Fibroblast of skin of left biceps (primary cell): ENCODE measurements around the gene GOLGA8T.
"Not testable (repeated sequence)": the region's sequence is repeated elsewhere in the genome, so short reads cannot be mapped to it uniquely, and the experiment has no call there.

Experiments
- DNase-seq, 2 experiments: peaks; one replicate each; pipeline ENCODE4 v3.0.0-alpha.2; 2013; ENCODE audit warnings: low read depth in 2 of 2

GOLGA8T gene

GRCh38 chr15:30134751-30135150 lies at the start of gene GOLGA8T:
GOLGA8T (plus strand) TSS chr15:30135051; CDS start chr15:30135149, 98 bp downstream.
- not testable (repeated sequence) for DNase-seq

DNA sequence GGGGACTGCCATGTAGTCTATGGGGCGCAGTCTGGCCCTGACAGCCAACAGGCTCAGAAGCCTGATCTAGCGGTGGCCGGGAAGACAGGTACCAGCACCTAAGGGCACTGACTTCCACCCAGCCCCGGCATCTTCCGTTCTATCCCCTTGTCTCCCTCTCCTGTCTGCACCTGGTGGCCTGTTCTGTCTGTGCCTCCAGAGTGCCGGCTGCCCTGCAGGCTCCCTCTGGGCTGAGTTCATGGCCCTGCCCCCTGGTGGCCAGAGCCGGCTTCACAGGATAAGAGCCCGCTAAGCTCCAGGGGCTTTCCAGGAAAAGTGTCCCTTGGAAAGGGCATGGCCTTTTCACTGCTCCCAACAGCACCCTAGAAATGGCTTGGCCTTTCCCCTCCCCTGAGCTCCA lies 37.0 kb upstream of the GOLGA8T start:
- DNase-seq, result not testable (repeated sequence)

DNA sequence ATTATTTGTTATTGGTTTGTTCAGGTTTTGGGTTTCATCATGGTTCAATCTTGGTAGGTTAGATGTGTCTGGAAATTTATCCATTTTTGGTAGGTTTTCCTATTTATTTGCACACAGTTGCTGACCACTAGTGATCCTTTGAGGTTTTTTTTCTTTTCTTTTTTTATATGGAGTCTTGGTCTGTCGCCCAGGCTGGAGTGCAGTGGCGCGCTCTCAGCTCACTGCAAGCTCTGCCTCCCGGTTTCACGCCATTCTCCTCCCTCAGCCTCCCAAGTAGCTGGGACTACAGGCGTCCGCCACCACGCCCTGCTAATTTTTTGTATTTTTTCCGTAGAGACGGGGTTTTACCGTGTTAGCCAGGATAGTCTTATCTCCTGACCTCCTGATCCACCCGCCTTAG lies 32.0 kb upstream of the GOLGA8T start:
- DNase-seq, result not testable (repeated sequence)

DNA sequence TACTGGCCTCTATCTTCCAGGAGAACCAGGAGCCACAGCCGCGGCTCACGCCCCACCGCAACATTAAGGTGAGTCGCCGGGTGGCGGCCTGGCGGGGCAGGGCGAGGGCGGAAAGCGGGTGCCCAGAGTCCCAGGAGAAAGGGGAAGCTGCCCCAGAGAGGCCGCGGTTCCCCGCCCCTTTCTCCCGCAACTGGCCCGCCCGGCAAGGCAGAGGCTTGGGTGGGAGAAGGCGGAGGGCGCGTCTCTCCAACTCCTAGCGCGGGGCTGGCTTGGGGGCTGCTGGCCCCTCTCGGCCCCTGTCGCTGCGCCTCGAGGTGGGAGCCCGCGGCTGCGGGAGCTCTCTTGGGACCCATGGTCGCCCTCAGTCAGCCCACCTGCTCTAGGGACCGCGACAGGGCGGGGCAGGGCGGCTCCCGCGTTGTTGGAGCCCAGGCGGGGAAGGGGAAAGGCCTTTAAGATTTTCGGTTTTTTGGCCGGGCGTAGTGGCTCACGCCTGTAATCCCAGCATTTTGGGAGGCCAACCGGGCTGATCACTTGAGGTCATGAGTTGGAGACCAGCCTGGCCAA lies 30.8 kb upstream of the GOLGA8T start:
- not testable (repeated sequence) for DNase-seq

GRCh38 chr15:30110591-30110990 lies 24.3 kb upstream of the GOLGA8T start:
- DNase-seq, result not testable (repeated sequence)

GRCh38 chr15:30130066-30130465 lies 4.8 kb upstream of the GOLGA8T start:
- not testable (repeated sequence) for DNase-seq

DNA sequence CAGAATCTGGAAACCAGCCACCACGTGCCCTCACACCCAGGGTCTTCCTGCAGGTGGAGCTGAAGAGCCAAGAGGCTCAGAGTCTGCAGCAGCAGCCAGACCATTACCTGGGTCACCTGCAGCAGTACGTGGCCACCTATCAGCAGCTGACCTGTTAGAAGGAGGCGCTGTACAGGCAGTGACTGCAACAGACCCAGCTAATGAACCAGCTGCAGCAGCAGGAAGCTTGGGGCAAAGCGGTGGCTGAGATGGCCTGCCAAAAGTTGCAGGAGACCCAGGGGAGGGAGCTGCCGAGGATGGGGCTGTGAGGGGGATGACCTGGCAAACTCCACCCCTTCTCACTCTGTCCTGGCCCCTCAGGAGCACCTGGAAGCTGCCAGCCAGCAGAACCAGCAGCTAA lies 8.4 kb downstream of the GOLGA8T start:
- DNase-seq, result not testable (repeated sequence)

DNA sequence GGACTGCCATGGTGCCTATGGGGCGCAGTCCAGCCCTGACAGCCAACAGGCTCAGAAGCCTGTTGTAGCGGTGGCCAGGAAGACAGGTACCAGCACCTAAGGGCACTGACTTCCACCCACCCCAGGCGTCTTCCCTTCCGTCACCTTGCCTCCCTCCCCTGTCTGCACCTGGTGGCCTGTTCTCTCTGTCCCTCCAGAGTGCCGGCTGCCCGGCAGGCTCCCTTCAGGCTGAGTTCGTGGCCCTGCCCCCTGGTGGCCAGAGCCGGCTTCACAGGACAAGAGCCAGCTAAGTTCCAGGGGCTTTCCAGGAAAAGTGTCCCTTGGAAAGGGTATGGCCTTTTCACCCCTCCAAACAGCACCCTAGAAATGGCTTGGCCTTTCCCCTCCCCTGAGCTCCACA lies 15.0 kb downstream of the GOLGA8T start:
- DNase-seq, result not testable (repeated sequence)

DNA sequence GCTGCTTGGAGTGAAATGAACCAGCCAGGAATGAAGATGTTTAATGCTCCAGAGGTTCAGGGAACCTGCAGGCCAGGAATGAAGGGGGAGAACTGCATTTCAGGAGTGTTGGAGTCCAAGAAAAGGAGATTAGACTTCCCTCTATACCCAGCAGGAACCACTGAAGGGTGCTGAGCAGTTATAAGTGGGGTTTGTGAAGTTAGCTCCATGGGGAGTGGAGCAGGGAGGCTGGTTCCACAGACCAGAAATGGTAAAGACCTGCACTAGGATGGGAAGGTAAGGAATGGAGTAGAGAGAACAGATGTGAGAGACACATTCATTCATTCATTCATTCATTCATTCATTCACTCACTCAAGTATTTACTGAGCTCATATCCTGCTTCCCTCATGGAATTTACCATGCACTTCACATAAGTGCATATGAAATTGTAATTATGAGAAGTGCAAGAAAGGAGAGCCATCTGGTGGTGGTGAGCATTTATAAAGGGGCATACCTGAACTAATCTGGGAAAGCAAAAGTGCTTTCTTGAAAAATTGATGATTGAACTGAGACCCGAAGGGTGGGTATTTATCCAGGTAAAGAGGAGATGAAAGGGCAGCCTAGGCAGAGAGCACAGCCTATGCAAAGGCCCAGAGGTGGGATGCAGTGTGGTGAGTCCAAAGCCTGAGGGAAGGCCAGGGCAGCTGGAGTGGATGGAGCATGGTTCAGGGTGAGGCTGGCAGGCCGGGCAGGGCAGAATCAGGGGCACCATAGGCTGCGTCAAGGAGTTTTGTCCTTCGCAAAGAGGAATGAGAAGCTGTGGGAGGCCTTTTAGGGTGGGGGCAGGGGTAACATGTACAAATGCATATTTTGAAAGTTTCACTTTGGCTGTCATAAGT lies 27.9 kb downstream of the GOLGA8T start:
- DNase-seq, result not testable (repeated sequence)

DNA sequence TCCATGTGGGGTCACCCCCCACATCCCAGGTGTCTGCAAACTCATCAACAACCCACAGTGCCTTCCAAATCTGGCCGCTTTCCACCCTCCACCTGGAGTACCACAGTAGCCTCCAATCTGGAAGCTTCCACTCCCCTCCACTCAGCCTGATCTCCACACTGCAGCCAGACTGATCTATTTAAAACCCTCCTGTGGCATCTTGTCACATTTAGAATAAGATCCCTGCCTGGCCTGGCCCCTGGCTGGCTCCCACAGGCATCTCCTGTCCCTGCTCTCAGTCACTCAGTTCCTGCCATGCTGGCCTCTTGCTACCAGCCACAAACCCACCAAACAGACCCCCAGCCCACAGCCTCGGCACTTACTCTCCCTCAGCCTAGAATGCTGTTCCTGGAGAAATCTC lies 28.9 kb downstream of the GOLGA8T start:
- not testable (repeated sequence) for DNase-seq

- DNase-seq, result not testable (repeated sequence)
These were observed 29.4 kb downstream of the GOLGA8T start for GRCh38 chr15:30164257-30164656.

DNA sequence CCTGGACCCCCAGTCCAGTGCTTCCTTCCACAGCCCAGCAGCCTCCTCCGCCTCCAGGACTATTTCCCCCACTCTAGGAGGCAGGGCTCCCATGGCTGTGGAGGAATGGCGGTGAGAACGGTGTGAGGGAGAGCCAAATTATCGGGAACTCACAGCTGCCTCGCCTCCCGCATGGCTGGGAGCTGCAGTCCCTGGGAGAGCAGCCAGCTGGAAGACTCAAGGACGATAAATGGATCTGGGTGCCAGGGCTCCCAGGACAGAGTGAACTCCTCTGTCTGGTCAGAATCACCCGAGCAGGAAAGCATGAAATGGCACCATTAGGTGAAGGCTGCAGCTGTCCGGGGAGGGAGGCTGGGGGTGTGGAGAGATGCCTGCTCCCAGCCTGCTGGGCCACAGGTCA lies 32.6 kb downstream of the GOLGA8T start:
- DNase-seq, result not testable (repeated sequence)

DNA sequence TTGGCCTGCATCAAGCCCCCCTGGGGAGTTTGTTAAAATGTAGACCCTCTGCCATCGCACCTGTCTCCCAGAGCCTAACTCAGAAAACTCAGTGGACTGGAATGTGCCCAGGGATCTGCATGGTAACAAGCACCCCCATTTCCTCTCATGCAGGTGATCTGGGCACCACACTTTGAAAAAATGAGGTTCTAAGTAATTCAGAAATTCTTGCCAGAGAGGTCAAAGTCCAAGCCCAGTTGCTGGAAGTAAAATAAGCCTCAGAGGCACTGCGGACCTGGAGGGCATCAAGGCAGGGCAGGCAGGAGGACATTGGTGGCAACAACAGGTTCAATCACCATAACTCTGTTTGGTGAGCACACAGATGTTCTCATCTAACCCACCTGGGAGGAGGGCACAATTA lies 33.0 kb downstream of the GOLGA8T start:
- not testable (repeated sequence) for DNase-seq

- not testable (repeated sequence) for DNase-seq
These were observed 36.6 kb downstream of the GOLGA8T start for GRCh38 chr15:30171452-30171851.

- DNase-seq, result not testable (repeated sequence)
These were observed 38.3 kb downstream of the GOLGA8T start for GRCh38 chr15:30173041-30173608.

DNA sequence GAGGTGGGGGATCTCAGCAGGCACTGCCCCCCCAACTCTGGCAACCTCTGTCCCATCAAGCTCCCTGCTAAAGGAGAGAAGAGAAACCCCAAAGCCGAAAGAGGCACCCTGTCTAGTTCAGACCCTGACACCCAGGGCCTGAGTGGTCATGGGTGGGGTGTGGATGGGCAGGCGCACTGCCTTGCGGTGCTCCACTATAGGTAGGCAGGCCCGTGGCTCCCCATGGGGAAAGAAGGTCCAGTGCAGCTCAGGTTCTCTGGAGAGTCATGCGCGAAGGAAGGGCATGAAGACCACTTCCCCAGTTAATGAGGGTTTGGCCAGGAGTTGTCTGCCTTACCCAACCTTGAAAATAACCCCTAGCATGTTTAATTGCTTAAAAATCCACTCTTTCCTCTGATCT lies 40.4 kb downstream of the GOLGA8T start:
- not testable (repeated sequence) for DNase-seq

DNA sequence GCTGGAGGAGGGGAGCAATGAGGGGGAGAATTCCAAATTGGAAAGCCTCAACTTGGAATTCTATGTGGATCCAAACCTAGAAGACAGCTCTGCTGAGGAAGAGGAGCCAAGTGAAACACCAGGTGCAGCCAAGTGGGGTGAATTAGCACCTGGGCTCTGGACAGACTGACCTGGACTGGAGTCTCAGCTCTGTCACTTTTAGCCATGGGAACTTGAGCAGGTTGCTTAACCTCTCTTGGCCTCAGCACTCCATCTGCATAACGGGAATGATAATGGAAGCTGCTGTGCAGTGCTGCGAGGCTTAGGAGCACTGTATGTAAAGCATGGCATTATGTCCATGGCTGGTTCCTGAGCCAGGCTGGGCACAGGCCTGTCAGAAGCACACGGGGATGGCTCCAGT lies 41.8 kb downstream of the GOLGA8T start:
- DNase-seq, result not testable (repeated sequence)

DNA sequence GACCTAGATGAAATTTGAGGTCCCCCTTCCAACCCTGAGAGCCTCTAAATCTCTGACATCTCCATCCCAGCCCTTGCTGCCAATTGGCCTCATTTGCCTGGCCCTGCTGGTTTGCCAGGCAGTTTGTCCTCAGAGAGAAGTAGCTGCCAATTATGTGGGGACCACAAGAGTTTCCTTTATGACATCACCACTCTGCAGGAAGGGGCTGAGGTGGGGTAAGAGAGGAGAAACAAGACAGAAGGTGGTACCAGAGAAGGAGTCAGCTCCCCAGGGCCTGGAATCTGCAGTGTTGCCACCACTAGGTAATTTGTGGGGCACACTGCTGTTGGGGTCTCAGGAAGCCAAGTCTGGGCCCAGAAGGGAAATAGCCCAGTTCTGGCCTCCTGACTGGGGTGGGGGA lies 45.0 kb downstream of the GOLGA8T start:
- not testable (repeated sequence) for DNase-seq

GRCh38 chr15:30185495-30185894 lies 50.6 kb downstream of the GOLGA8T start:
- not testable (repeated sequence) for DNase-seq

- not testable (repeated sequence) for DNase-seq
These were observed 52.6 kb downstream of the GOLGA8T start for GRCh38 chr15:30187429-30187828.

GRCh38 chr15:30189754-30190153 lies 54.9 kb downstream of the GOLGA8T start:
- DNase-seq, result not testable (repeated sequence)

DNA sequence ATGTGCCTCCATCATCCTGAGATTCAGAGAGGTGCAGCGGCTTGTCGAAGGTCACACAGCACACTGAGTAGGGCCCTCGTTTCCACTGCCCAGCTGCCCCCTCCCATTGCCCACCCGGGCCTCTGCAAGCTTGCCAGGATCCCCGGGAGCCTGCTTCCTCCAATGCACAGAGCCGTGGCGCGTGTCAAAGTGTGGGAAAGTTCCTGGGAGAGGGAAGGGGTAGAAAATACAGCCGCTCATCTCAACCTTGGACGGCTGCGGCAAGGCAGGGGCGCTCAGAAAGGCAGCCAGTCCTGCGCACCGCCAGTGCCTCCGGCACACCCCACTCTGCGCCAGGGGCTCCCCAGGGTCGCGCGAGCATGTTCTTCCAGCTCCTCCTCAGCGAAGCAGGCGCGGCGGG lies 56.3 kb downstream of the GOLGA8T start:
- not testable (repeated sequence) for DNase-seq

GRCh38 chr15:30191639-30192038 lies 56.8 kb downstream of the GOLGA8T start:
- not testable (repeated sequence) for DNase-seq
